ENCODE results near the gene DBR1. TPM values are rescaled to one million over a fixed set of nuclear protein-coding genes. Genes with fewer than 3 reads are reported as not detected.
"Not testable (repeated sequence)": the region's sequence is repeated elsewhere in the genome, so short reads cannot be mapped to it uniquely, and the experiment has no call there.

Gene DBR1
- polyA plus RNA-seq, 12 donors: 8.9 to 22.0 (median 10.7) TPM; not detected in 1

DNA sequence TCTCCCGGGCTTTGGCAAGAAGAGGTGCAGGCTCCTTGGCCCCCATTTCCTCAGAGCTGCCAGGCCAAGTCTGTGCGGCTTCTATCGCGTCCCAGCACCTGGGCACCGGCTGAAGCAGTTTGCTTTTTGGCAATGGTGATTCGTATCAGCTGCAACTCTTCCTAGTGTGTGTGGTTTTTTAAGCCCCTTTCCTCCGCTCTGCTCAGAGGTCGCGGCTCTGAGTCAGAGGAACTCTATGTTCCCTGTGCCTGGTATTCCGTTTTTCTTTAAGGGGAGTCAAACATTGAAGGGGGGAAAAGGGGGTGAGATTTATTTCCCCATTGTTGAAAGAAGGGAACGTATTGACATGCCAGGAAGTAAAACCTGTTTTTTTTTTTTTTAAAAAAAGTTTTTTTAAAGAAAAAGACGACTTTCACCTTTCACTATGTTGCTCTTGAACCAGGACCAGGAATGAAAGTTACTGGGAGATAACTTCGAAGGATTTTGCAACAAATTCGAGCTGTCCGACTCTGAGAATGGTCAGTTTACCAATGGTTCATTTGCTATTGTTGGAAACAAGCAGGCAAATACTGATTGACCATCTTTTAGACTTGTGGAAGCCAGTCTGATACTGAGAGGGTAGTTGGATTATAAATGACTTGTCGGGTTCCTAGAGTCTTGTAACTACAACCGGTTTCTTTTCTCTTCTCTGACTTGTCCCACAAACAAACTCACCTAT is 13.5 kb upstream of the DBR1 start:
- no peak for DNase-seq

GRCh38 chr3:138187296-138188012 is 12.7 kb upstream of the DBR1 start, which contains the start of gene ARMC8:
TSS of gene ARMC8 (plus strand) at chr3:138187301. CDS start at chr3:138187555, 254 bp downstream.
- DNase-seq: peak; percentile 94

GRCh38 chr3:138186803-138187295 is 12.1 kb upstream of the DBR1 start:
- DNase-seq: no peak

DNA sequence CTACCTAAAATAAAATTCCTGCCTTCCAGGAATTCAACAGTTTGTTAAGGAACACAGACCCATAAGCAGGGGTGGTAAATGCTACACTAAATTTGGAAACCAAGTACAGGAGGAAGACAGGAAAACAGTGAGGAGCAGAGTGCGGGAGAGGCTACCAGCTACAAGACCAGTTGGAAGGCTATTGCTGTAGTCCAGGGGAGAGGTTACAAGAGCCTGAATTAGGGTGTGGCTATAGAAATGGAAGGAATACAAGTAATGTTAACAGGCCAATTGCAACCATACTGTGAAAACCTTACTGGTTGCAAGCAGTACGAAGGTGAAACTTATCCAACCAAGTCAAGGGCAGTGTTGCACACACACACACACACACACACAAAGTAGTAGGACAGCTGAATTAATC is 11.5 kb upstream of the DBR1 start:
- no peak for DNase-seq

GRCh38 chr3:138184994-138185393 is 10.3 kb upstream of the DBR1 start:
- no peak for DNase-seq

GRCh38 chr3:138180375-138181029 is 5.8 kb upstream of the DBR1 start:
- DNase-seq: no peak

DNA sequence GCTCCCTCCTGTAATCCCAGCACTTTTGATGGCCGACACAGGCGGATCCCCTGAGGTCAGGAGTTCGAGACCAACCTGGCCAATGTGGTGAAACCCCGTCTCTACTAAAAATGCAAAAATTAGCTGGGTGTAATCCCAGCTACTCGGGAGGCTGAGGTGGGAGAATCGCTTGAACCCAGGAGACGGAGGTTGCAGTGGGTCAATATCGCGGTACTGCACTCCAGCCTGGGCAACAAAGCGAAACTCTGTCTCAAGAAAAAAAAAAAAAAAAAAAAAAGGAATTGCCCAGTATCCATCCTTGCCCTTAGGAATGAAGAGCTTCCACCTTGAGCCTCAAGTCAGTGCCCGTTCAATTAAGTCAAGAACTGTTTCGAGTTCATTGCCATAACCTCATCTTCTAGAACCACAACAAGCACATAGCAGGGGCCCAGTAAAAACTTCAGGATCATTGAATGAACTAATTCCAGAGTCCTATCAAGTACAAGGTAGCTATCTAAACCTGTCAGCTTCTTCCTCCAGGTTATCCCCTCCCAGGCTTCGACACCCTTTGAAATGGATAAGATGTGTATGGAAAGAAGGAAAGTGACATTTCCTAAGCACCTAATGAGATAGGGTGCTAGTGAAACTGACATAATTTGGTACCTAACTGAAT is 826 bp downstream of the DBR1 start:
- no peak for DNase-seq

- no peak for DNase-seq
These were observed 2.1 kb downstream of the DBR1 start for GRCh38 chr3:138172625-138173024.

GRCh38 chr3:138165061-138165460 is 9.7 kb downstream of the DBR1 start:
- no peak for DNase-seq

DNA sequence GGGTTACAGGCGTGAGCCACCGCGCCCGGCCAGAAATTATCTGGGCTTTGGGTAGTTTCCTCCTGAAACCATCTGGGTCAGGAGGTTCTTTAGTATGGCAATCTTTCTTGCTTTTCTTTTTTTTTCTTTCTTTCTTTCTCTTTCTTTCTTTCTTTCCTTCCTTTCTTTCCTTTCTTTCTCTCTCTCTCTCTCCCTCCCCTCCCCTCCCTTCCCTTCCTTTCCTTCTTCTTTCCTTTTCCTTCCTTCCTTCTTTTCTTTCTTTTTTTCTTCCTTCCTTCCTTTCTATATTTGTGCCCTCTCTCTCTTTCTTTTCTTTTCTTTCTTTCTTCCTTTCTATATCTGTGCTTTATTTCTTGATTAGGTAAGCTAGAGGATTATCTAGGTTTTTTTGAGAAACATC is 17.0 kb downstream of the DBR1 start:
- no peak for DNase-seq

DNA sequence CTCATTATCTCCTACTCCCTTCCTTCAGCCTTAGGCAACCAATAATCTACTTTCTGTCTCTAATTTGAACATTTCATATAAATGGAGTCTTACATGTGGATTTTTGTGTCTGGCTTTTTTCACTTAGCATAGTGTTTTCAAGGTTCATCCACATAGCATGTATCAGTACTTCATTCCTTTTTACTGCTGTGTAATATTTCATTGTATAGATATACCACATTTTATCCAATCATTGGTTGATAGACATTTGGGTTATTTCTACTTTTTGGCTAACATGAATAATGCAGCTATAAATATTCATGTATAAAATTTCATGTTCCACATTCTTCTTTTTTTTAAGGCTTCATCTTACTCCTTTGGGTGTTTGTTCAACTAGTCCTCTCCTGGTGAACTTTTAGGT is 20.2 kb downstream of the DBR1 start:
- no peak for DNase-seq

DNA sequence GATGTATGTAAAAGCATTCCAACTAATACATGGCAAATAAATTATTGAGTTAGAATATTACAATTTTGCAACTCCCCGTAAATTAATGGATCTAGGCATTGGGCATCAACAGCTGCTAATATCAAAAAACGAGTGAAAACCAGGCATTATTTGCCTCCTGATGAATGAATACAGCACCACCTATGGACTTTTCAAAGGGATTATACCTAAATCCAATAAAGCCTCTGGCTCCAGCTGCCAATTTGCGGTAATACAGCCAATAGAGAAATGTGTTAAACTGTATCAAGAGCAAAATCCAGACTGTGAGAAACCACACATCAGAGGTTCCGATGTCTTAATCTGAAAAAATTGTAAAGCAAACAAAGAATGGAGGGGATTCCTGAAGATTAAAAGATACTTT is 26.2 kb downstream of the DBR1 start:
- no peak for DNase-seq

GRCh38 chr3:138142181-138142580 is 32.5 kb downstream of the DBR1 start:
- DNase-seq: not testable (repeated sequence)

DNA sequence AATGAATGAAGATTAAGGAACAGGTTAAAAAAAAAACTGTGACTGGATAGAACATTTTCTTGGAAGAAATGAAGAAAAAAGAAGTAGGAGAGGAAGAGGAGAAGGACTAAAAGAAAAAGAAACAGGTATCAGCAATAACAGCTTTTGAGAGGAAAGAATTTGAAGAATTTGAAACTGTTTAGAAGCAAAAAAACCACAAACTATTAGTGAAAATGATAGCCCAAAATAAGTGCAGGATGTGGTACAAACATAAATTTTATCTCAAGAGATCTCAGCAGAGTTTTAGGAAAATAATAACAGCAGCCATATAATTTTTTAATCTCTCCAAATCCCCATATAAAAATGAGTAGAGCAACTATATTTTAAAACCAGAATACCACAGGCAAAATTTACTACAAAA is 33.8 kb downstream of the DBR1 start:
- no peak for DNase-seq

DNA sequence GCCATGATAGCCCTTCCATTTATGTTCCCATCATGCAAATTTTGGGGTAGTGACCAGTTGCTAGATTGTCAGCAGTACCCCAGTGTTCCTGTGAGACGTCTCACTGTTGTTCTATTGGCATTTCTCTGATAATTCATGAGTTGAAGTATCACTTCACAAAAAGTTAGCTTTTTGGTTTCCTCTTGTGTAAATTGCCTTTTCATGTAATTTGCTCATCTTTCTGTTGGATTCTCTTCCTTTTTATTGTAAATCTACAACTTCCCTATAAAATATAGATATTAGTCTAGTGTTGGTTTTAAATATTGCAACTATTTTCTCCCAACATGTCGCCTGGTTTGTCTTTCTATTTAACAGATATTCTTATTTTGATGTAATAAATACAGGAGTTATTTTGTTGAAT is 35.0 kb downstream of the DBR1 start:
- DNase-seq: no peak

DNA sequence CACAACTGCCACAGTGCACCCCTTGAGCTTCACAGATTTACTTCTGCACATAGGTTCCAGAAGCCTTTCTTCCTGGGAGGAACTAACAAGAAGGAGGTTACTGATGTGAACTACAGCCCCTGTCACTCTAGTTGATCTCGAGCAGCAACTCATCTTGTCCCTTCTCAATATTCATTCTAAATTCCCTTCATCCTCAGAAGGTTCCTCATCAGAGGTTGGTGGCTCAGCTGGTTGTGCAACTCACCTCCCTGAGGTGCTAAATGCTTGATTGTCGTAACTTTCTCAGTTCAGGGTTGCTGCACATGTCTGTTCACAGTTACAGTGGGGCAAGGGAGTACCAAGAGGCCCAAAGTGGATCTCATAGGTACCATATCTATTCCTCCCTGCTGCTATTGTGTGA is 36.9 kb downstream of the DBR1 start:
- DNase-seq: no peak

GRCh38 chr3:138136201-138136600 is 38.5 kb downstream of the DBR1 start:
- DNase-seq: no peak

DNA sequence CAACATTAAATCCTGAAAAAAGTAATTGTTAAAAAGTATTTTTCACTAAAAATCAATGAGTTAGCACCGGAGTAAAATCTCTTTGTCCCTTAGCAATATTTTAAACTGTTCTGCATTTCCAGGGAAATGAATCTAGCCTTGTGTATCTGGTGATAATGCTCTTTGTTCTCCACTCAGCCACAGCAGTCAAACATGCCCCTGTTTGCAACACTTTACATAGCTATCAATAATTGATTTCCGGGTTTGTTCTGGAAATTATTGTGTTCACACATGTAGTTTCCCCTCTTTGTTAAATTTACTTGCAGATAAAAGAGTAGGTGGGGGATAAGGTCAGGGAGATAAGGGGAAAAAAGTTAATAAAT is 38.9 kb downstream of the DBR1 start:
- DNase-seq: no peak

- DNase-seq: no peak
These were observed 39.4 kb downstream of the DBR1 start for GRCh38 chr3:138135146-138135832.

GRCh38 chr3:138132239-138132638 is 42.5 kb downstream of the DBR1 start, which contains the start of gene A4GNT:
TSS of gene A4GNT (minus strand) at chr3:138132390. CDS start at chr3:138131256, 1,134 bp downstream.
- DNase-seq: no peak

DNA sequence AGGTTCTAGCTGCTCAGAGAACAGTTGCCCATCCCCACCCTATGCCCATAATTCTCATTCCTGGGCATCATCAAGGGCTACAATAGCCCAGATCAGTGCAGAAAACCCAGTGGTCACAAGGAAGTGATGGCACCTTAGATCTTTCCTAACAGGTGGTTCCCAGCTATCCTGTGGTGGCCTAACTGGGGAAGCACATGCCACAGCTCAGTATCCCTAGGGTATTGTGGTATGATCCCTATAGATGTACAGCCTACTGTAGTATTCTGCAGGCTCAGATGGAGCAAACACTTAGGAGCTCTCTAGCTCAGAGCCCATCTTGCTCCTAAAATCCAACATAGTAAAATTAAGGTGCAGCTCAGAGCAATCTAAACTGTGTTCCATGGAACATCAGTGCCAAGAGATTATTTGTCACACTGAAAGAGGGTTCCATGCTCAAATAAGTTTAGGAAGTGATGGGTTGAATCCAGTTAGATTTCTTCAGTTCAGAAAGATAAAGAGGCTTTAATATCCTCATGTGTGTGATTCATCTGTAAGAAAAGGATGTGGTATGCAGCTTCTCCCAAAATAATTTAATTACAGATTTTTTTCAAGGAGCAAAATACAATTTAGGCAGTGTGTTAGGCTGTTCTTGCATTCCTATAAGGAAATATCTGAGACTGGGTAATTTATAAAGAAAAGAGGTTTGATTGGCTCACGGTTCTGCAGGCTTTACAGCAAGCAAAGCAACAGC is 46.9 kb downstream of the DBR1 start:
- DNase-seq: no peak
